ENCODE measurements around the gene PPEF1. TPM values are rescaled to one million over a fixed set of nuclear protein-coding genes. Genes with fewer than 3 reads are reported as not detected.

PPEF1 gene
- under 1 TPM; 0.26 to 0.55 TPM for total RNA-seq
- polyA plus RNA-seq, result under 1 TPM in 1 of 3 donors, not detected in 2; 0.75 TPM
- 0 to 1.3 (median 0.82) reads per million in 6 experiments for total RNA-seq

DNA sequence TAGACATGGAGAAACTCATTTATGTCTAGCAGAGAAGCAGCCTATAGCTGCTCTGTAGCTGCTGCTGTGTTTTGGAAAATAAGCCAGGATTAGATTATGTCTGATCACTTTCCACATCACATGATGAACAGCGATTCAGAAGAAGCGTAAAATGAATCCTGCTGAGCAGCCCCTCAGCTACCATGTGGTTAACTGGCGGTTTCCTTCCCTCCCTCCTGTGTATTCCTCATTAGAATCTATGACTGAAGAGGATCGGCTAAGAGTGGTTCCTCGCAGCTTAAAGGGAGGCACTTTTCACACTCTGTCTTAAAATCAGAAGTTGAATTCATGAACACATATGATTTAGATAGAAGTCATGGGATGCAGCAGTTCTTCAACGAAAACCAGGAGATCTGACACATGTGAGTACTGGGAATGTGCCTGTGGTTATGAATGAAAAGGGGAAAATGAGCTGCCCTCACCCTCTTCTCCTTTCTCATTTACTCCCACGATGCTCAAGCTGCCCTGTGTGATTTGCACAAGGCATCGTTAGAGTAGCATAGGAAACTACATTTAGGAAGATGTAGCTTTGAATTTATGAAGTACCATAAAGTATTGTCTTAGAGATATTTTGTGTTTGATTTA lies at the start of gene PPEF1:
TSS of gene PPEF1 (plus strand) at position 220 of the 624 bp plus-strand sequence. CDS start at position 356, 136 bp downstream.
- Mint-ChIP-seq H3K4me1 (no peaks in the 10 kb centered on the region), H3K27ac (no peak within 1 kb of the TSS), H3K36me3 (no peaks in the 10 kb centered on the region), H3K9me3 (no peaks in the 10 kb centered on the region), H3K27me3 (no peaks in the 10 kb centered on the region), H3K4me3 (no peak within 1 kb of the TSS)
- DNase-seq (no peak), ATAC-seq (no peak)
- POLR2A ChIA-PET, result no interaction called here

DNA sequence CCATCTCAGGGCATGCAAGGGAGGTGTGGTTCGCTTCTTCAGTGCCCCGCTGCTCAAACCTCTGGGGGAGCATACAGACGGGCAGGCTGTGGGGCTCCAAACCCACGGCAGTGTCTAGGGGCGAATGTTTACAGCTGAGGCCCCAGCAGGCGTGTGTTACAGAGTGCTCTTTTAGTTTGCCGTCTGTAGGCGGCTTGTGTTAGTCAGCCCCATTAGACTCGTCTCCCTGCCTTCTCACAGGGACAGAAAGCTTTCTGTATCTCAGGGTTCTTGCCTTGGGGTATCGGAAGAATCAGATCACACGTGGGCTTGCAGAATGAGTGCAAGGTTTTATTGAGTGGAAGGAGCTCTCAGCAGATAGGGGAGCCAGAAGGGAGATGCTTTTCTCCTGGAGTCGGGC lies 46.2 kb upstream of the PPEF1 start:
- ATAC-seq (no peak), DNase-seq (no peak)
- Mint-ChIP-seq H3K4me3 (no peak overlapping the region), H3K9me3 (peaks cover 0 to 2% (median 0%) of the 10 kb centered on the region in 9 donors), H3K36me3 (no peaks in the 10 kb centered on the region), H3K27me3 (no peaks in the 10 kb centered on the region), H3K4me1 (no peaks in the 10 kb centered on the region), H3K27ac (no peak overlapping the region)
- POLR2A ChIA-PET, result no interaction called here

DNA sequence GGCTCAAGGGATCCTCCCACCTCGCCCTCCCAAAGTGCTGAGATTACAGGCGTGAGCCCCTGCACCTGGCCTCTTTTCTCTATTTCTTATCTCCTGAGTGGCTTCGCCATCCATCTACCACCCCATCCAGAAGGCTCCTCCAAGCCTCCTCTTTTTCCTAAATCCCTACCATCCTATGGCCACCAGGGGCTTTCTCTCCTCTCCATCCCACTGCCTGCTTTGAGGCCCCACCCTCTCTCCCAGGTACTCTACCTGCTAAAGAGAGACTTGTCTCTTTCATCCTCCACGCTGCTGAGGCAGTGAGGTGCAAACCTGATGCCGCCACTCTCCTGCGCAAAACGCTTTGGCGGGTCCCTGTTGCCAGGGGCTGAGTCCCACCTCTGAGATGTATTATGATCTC lies 42.5 kb upstream of the PPEF1 start:
- no peak overlapping the region for H3K27ac Mint-ChIP-seq
- no peaks in the 10 kb centered on the region for H3K36me3 Mint-ChIP-seq
- POLR2A ChIA-PET, result no interaction called here
- H3K27me3 Mint-ChIP-seq, result no peaks in the 10 kb centered on the region
- peaks cover 0 to 10% (median 5%) of the 10 kb centered on the region in 4 donors for H3K4me1 Mint-ChIP-seq
- DNase-seq (no peak), ATAC-seq (no peak)
- H3K9me3 Mint-ChIP-seq, result peaks cover 0 to 2% (median 0%) of the 10 kb centered on the region in 9 donors
- H3K4me3 Mint-ChIP-seq, result no peak overlapping the region

DNA sequence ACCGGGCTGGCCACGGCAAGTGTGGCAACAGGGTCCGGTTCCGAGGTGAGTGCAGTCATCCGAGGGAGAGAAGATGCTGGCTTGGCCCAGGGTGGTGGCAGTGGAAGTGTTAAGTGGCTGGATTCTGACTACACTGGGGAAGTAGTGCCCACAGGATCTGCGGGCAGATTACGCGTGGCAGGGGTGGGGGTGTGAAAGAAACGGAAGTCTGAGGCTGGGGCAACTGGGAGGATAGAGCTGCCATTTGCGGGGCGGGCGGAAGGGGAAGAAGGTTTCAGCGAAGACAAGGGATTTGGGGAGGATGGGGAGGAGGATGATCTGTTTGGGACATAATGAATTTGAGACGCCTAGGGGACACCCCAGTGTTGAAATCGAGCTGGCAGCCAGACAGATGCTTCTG lies 40.8 kb upstream of the PPEF1 start:
- Mint-ChIP-seq H3K27ac (peak overlapping the region in 1 of 10 donors; percentile 32), H3K4me3 (no peak overlapping the region), H3K36me3 (no peaks in the 10 kb centered on the region), H3K4me1 (peaks cover 0 to 10% (median 5%) of the 10 kb centered on the region in 4 donors), H3K9me3 (peaks cover 0 to 2% (median 0%) of the 10 kb centered on the region in 9 donors), H3K27me3 (no peaks in the 10 kb centered on the region)
- DNase-seq (no peak), ATAC-seq (no peak)
- POLR2A ChIA-PET, result no interaction called here

DNA sequence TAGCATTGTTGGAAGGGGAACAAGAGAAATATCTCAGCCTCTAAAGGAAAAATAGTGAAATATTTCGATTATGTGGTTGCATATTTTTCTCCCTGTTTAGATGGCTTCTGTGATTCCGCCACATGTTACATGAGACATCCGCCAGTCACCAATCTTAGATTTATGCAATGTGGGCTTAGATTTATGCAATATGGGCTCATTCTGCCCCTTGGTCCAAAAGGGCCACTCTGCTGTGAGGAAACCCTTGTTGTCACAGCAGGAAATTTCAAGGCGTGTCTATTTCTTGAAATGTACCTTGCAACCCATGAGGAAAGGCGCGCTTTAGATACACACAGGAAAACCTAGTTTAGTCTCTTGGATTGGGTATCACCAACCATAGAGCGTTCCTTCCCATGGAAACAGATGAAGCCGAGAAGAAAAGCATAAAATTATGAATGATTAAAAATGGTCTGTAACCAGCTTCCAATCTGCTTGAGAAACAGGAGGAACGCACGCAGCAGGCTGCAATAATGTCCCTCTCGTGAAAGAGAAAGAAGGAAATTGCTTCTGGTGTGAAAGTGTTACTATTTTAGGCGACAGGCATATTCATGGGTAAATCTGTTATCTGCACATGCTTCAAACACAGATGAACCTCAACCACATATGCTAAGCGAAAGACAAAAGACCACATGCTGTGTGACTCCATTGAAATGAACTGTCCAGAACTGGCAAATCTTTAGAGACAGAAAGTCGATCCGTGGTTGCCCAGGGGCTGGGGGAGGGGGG lies 39.2 kb upstream of the PPEF1 start:
- DNase-seq, result no peak
- POLR2A ChIA-PET, result no interaction called here
- Mint-ChIP-seq H3K4me1 (peaks cover 0 to 13% (median 5%) of the 10 kb centered on the region in 4 donors), H3K27ac (peak overlapping the region in 4 of 10 donors; percentile 16 to 41 (median 28)), H3K4me3 (peak overlapping the region; percentile 3 to 73 (median 50)), H3K9me3 (no peaks in the 10 kb centered on the region), H3K36me3 (no peaks in the 10 kb centered on the region), H3K27me3 (no peaks in the 10 kb centered on the region)
- ATAC-seq, result no peak

DNA sequence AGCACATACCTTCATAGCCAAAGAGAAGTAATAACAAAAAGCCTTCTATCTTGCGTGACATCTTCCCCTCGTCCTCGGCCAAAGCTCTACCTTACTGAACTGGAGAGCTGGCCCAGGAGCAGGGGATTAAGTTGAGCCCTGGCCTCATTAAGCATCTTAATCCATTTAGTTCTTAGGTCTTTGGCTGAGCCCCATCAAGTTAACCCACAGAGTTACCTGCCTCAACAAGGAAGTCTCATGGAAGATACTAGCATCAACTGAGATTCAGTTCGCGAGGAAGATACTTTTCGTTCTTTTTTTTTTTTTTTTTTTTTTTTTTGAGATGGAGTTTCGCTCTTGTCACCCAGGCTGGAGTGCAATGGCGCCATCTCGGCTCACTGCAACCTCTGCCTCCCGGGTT lies 35.4 kb upstream of the PPEF1 start, which contains the start of gene RS1:
TSS of gene RS1 (minus strand) at position 101 of the 400 bp plus-strand sequence. CDS start at position 61, 40 bp downstream.
- peaks cover 0 to 2% (median 0%) of the 10 kb centered on the region in 5 donors for H3K27me3 Mint-ChIP-seq
- H3K4me3 Mint-ChIP-seq, result peak within 1 kb of the TSS in 3 of 10 donors; percentile 11 to 48 (median 43)

DNA sequence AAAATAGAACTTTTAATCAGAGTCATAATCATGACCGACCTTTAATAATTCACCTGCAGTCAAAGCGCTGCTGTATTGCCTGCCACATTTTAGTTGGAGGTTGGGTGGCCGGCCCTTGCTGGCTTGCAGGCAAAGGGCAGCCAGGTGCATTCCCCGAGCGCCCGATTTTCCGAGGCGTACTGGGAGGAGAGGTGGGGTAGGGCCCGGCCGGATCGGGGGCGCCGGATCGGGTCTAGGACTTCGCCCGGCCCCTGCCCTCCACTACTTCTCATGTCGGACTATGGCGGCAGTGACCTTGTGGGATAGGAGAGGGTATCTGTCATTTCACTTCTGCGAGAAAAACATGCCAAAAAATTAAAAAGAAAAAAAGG lies 33.0 kb upstream of the PPEF1 start:
- no peaks in the 10 kb centered on the region for H3K36me3 Mint-ChIP-seq
- peaks cover 0 to 3% (median 0%) of the 10 kb centered on the region in 9 donors for H3K9me3 Mint-ChIP-seq

More for the DNA sequence above, 35.4 kb upstream of the PPEF1 start, which contains the start of gene RS1:
- Mint-ChIP-seq H3K9me3 (peaks cover 0 to 2% (median 0%) of the 10 kb centered on the region in 9 donors), H3K36me3 (no peaks in the 10 kb centered on the region), H3K27ac (peak within 1 kb of the TSS in 3 of 10 donors; percentile 4 to 61 (median 23)), H3K4me1 (peaks cover 0 to 20% (median 8%) of the 10 kb centered on the region in 4 donors)
- DNase-seq (no peak), ATAC-seq (no peak)
- POLR2A ChIA-PET, result no interaction called here

GRCh38 chrX:18674788-18675735 lies 32.4 kb upstream of the PPEF1 start:
- peaks cover 0 to 2% (median 0%) of the 10 kb centered on the region in 5 donors for H3K27me3 Mint-ChIP-seq
- POLR2A ChIA-PET, result interaction anchor here (0.7 kb wide), 1 partner anchor 250 kb away, joined by 3 read pairs; the partner anchor contains the start of gene CDKL5
- H3K36me3 Mint-ChIP-seq, result no peaks in the 10 kb centered on the region
- DNase-seq (peak; percentile 67 to 90 (median 82)), ATAC-seq (peak; percentile 85 to 86)
- peak overlapping the region; percentile 71 to 89 (median 82) for H3K4me3 Mint-ChIP-seq
- H3K27ac Mint-ChIP-seq, result peak overlapping the region; percentile 76 to 96 (median 88)
- peaks cover 0 to 3% (median 0%) of the 10 kb centered on the region in 9 donors for H3K9me3 Mint-ChIP-seq
- peaks cover 0 to 16% (median 5%) of the 10 kb centered on the region in 4 donors for H3K4me1 Mint-ChIP-seq

More for the DNA sequence above, 33.0 kb upstream of the PPEF1 start:
- H3K4me3 Mint-ChIP-seq, result peak overlapping the region; percentile 71 to 89 (median 82)
- DNase-seq, result peak in 4 of 10 donors; percentile 0 to 14 (median 7)
- peaks cover 0 to 2% (median 0%) of the 10 kb centered on the region in 5 donors for H3K27me3 Mint-ChIP-seq
- peak overlapping the region; percentile 72 to 96 (median 82) for H3K27ac Mint-ChIP-seq
- H3K4me1 Mint-ChIP-seq, result peaks cover 0 to 16% (median 5%) of the 10 kb centered on the region in 4 donors
- ATAC-seq, result peak; percentile 33 to 41
- POLR2A ChIA-PET, result no interaction called here

DNA sequence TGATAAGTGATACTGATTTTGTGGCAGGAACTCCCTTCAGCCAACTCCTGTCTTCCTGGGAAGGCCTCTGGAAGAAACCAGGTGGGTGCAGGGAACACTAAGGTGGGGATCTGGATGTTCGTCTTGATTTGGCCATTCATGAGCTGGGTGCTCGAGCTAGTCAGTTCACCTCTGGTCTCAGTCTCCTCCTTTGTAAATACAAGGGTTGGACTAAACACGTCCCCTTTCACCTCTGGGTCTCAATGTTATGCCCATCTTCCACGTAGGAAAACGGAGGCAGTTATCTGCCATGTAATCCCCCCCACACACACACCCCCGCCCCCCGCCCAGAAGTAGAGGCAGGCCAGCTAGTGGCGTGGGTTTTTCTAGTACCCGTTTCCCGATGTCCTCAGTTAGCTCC lies 31.4 kb upstream of the PPEF1 start:
- ATAC-seq (no peak), DNase-seq (no peak)
- H3K27me3 Mint-ChIP-seq, result peaks cover 0 to 2% (median 0%) of the 10 kb centered on the region in 5 donors
- POLR2A ChIA-PET, result interaction anchor here (0.5 kb wide), 1 partner anchor 308 kb away, joined by 3 read pairs; the partner anchor contains the start of gene PHKA2
- H3K27ac Mint-ChIP-seq, result peak overlapping the region in 7 of 10 donors; percentile 17 to 96 (median 71)
- H3K9me3 Mint-ChIP-seq, result peaks cover 0 to 3% (median 0%) of the 10 kb centered on the region in 9 donors
- H3K4me3 Mint-ChIP-seq, result peak overlapping the region in 8 of 10 donors; percentile 18 to 88 (median 46)
- peaks cover 0 to 16% (median 5%) of the 10 kb centered on the region in 4 donors for H3K4me1 Mint-ChIP-seq
- no peaks in the 10 kb centered on the region for H3K36me3 Mint-ChIP-seq

- DNase-seq (no peak), ATAC-seq (no peak)
- Mint-ChIP-seq H3K36me3 (peaks cover 0 to 2% (median 0%) of the 10 kb centered on the region in 3 donors), H3K27ac (peak overlapping the region in 4 of 10 donors; percentile 25 to 90 (median 50)), H3K4me1 (peaks cover 0 to 16% (median 5%) of the 10 kb centered on the region in 4 donors), H3K4me3 (peak overlapping the region in 4 of 10 donors; percentile 19 to 88 (median 58)), H3K27me3 (peaks cover 0 to 2% (median 0%) of the 10 kb centered on the region in 5 donors), H3K9me3 (peaks cover 0 to 3% (median 0%) of the 10 kb centered on the region in 9 donors)
- POLR2A ChIA-PET, result interaction anchor here (0.5 kb wide), 1 partner anchor 307 kb away, joined by 3 read pairs; the partner anchor contains the start of gene PHKA2
These were observed 31.0 kb upstream of the PPEF1 start for GRCh38 chrX:18676470-18676869.

GRCh38 chrX:18677161-18677869 lies 30.1 kb upstream of the PPEF1 start:
- peaks cover 0 to 2% (median 0%) of the 10 kb centered on the region in 5 donors for H3K27me3 Mint-ChIP-seq
- H3K36me3 Mint-ChIP-seq, result peaks cover 0 to 4% (median 0%) of the 10 kb centered on the region in 3 donors
- H3K27ac Mint-ChIP-seq, result peak overlapping the region in 3 of 10 donors; percentile 27 to 66 (median 60)
- H3K9me3 Mint-ChIP-seq, result peaks cover 0 to 3% (median 0%) of the 10 kb centered on the region in 9 donors
- POLR2A ChIA-PET, result interaction anchor here (0.6 kb wide), 2 partner anchors 36 to 150 kb away, joined by 3 to 4 read pairs; no protein-coding TSS in a partner anchor
- peak overlapping the region in 4 of 10 donors; percentile 1 to 60 (median 30) for H3K4me3 Mint-ChIP-seq
- H3K4me1 Mint-ChIP-seq, result peaks cover 0 to 16% (median 5%) of the 10 kb centered on the region in 4 donors
- DNase-seq (no peak), ATAC-seq (no peak)
